ENCODE results near the gene BAZ2A.

- TF ChIP-seq CTCF (conservative IDR thresholded peaks at IDR 0.05 in 1 of 2, IDR thresholded peaks at IDR 0.05 in 1 of 2; ENCODE audit: extremely low read depth in 1 of 2, insufficient read depth in 1 of 2, low read depth in 1 of 2, low read length in 2 of 2) (no peak), EZH2 (IDR thresholded peaks at IDR 0.05; ENCODE audit: borderline replicate concordance, low read length) (no peak)
These were observed 41.5 kb upstream of the BAZ2A start for GRCh38 chr12:56671608-56672007.

Data from mammary epithelial cell (primary cell).